H9 (cell line): ENCODE data around the gene MMP25. TPM values are rescaled to one million over a fixed set of nuclear protein-coding genes. Genes with fewer than 3 reads are reported as not detected.

Source experiments
- DNase-seq: peaks from one replicate; pipeline ENCODE4 v3.0.0-alpha.2; 2017
- H2AFZ ChIP-seq: one replicate; pipeline ENCODE4 v1.6.1; 2013; ENCODE audit warnings: mild to moderate bottlenecking, low read length, control low read depth, moderate library complexity
- H2AK5ac ChIP-seq: 2 replicates; pipeline ENCODE4 v1.6.1; 2013; ENCODE audit warnings: low read length, control low read depth, mixed read lengths; ENCODE audit not compliant: insufficient read length
- H2BK120ac ChIP-seq: one replicate; pipeline ENCODE4 v1.6.1; 2013; ENCODE audit warnings: low read depth, mild to moderate bottlenecking, low read length, control low read depth, inconsistent platforms; ENCODE audit not compliant: poor library complexity, severe bottlenecking
- H2BK12ac ChIP-seq: 2 replicates; pipeline ENCODE4 v1.6.1; 2013; ENCODE audit warnings: low read length, control low read depth, mixed read lengths, low read depth; ENCODE audit not compliant: insufficient read length
- H2BK15ac ChIP-seq: 2 replicates; pipeline ENCODE4 v1.6.1; 2013; ENCODE audit warnings: low read depth, low read length, control low read depth
- H2BK20ac ChIP-seq: one replicate; pipeline ENCODE4 v1.6.1; 2013; ENCODE audit warnings: low read depth, mild to moderate bottlenecking, low read length, control low read depth, inconsistent platforms; ENCODE audit not compliant: poor library complexity, severe bottlenecking
- H2BK5ac ChIP-seq: 2 replicates; pipeline ENCODE4 v1.6.1; 2013; ENCODE audit warnings: low read length, control low read depth, mixed read lengths; ENCODE audit not compliant: insufficient read length
- H3K14ac ChIP-seq: 2 replicates; pipeline ENCODE4 v1.6.1; 2013; ENCODE audit warnings: low read length, control low read depth; ENCODE audit not compliant: insufficient read depth
- H3K18ac ChIP-seq: 2 replicates; pipeline ENCODE4 v1.6.1; 2013; ENCODE audit warnings: low read depth, mild to moderate bottlenecking, mixed read lengths, low read length, control low read depth; ENCODE audit not compliant: insufficient read length
- H3K23ac ChIP-seq: 2 replicates; pipeline ENCODE4 v1.6.1; 2013; ENCODE audit warnings: low read length, control low read depth, mixed read lengths, low read depth; ENCODE audit not compliant: insufficient read length
- H3K23me2 ChIP-seq: 2 replicates; pipeline ENCODE4 v1.6.1; 2013; ENCODE audit warnings: low read depth, mild to moderate bottlenecking, mixed read lengths, low read length, control low read depth; ENCODE audit not compliant: insufficient read length, poor library complexity, severe bottlenecking
- H3K27ac ChIP-seq: 2 replicates; pipeline ENCODE4 v1.5.1; 2013; ENCODE audit warnings: low read length, control low read depth, mixed read lengths, low read depth; ENCODE audit not compliant: insufficient read length
- H3K27me3 ChIP-seq: 2 replicates; pipeline ENCODE4 v1.6.1; 2013; ENCODE audit warnings: low read length, control low read depth, inconsistent platforms; ENCODE audit not compliant: insufficient read depth
- H3K4ac ChIP-seq: 2 replicates; pipeline ENCODE4 v1.6.1; 2013; ENCODE audit warnings: low read depth, mild to moderate bottlenecking, control low read depth, inconsistent platforms, low read length, moderate library complexity
- H3K4me1 ChIP-seq: 2 replicates; pipeline ENCODE4 v1.6.1; 2013; ENCODE audit warnings: low read length, control low read depth, inconsistent platforms; ENCODE audit not compliant: insufficient read depth
- H3K4me2 ChIP-seq: 2 replicates; pipeline ENCODE4 v1.6.1; 2013; ENCODE audit warnings: low read length, control low read depth, mixed read lengths; ENCODE audit not compliant: insufficient read length, insufficient read depth
- H3K56ac ChIP-seq: 2 replicates; pipeline ENCODE4 v1.6.1; 2013; ENCODE audit warnings: low read depth, mild to moderate bottlenecking, mixed read lengths, low read length, control low read depth; ENCODE audit not compliant: insufficient read length
- H3K79me1 ChIP-seq: 2 replicates; pipeline ENCODE4 v1.6.1; 2013; ENCODE audit warnings: low read depth, mild to moderate bottlenecking, moderate library complexity, low read length, control low read depth, inconsistent platforms; ENCODE audit not compliant: insufficient read depth, poor library complexity, severe bottlenecking
- H3K79me2 ChIP-seq: 2 replicates; pipeline ENCODE4 v1.6.1; 2013; ENCODE audit warnings: low read length, control low read depth, inconsistent platforms; ENCODE audit not compliant: insufficient read depth
- H3K9ac ChIP-seq: 2 replicates; pipeline ENCODE4 v1.6.1; 2013; ENCODE audit warnings: low read length, control low read depth, mixed read lengths; ENCODE audit not compliant: insufficient read length; ENCODE audit errors: extremely low read depth
- H3K9me3 ChIP-seq: one replicate; pipeline ENCODE4 v1.6.1; 2013; ENCODE audit warnings: low read depth, low read length, inconsistent platforms; ENCODE audit not compliant: control insufficient read depth
- H3T11ph ChIP-seq: one replicate; pipeline ENCODE4 v1.6.1; 2013; ENCODE audit warnings: mild to moderate bottlenecking, low read length, control low read depth, inconsistent platforms
- H4K20me1 ChIP-seq: one replicate; pipeline ENCODE4 v1.6.1; 2013; ENCODE audit not compliant: control insufficient read depth, insufficient read length, insufficient read depth
- H4K5ac ChIP-seq: 2 replicates; pipeline ENCODE4 v1.6.1; 2013; ENCODE audit warnings: low read depth, mild to moderate bottlenecking, mixed read lengths, low read length, control low read depth; ENCODE audit not compliant: insufficient read length
- H4K8ac ChIP-seq: replicated peaks from 2 replicates; pipeline ENCODE4 v1.6.1; 2013; ENCODE audit warnings: low read length, control low read depth, mixed read lengths, low read depth; ENCODE audit not compliant: insufficient read length
- H4K91ac ChIP-seq: 2 replicates; pipeline ENCODE4 v1.6.1; 2013; ENCODE audit warnings: low read depth, mild to moderate bottlenecking, moderate library complexity, mixed read lengths, low read length, control low read depth; ENCODE audit not compliant: insufficient read length
- H3K27ac Mint-ChIP-seq, 3 experiments: 2 replicates in 2 of 3; 3 replicates in 1 of 3; pipeline ENCODE4 v1.8.0; 2020 to 2021; ENCODE audit warnings: mixed read lengths in 3 of 3, mild to moderate bottlenecking in 1 of 3, moderate library complexity in 1 of 3
- H3K27me3 Mint-ChIP-seq: 2 replicates; pipeline ENCODE4 v1.8.0; 2021; ENCODE audit warnings: low read depth, mild to moderate bottlenecking, moderate library complexity, mixed read lengths
- H3K36me3 Mint-ChIP-seq, 3 experiments: 2 replicates in 2 of 3; 3 replicates in 1 of 3; pipeline ENCODE4 v1.8.0; 2020 to 2021; ENCODE audit warnings: low read depth in 3 of 3, mixed read lengths in 3 of 3; ENCODE audit not compliant: insufficient read depth in 1 of 3
- H3K4me1 Mint-ChIP-seq, 2 experiments: 2 replicates each; pipeline ENCODE4 v1.8.0; 2020; ENCODE audit warnings: mixed read lengths in 2 of 2
- H3K4me3 Mint-ChIP-seq, 2 experiments: 2 replicates in 1 of 2; 3 replicates in 1 of 2; pipeline ENCODE4 v1.8.0; 2020 to 2021; ENCODE audit warnings: mild to moderate bottlenecking in 2 of 2, mixed read lengths in 2 of 2, moderate library complexity in 1 of 2
- H3K9me3 Mint-ChIP-seq, 2 experiments: 2 replicates in 1 of 2; 3 replicates in 1 of 2; pipeline ENCODE4 v1.8.0; 2020; ENCODE audit warnings: mild to moderate bottlenecking in 2 of 2, mixed read lengths in 2 of 2, moderate library complexity in 1 of 2
- CTCF ChIP-seq: fragments of 200-600 bp; sonication (generic); conservative IDR thresholded peaks from 3 replicates; pipeline ENCODE4 v1.8.0; 2021; ENCODE audit warnings: antibody characterized with exemption, mild to moderate bottlenecking
- WGBS: extraction: QIAGEN DNeasy Blood & Tissue Kit; methylation state at CpG from one replicate; pipeline ENCODE4 v1.1.7; 2013; ENCODE audit warnings: missing lambda C conversion rate, low lambda C conversion rate, mixed read lengths; ENCODE audit not compliant: insufficient read length; ENCODE audit errors: extremely low coverage; 5-methylcytosine and 5-hydroxymethylcytosine counted together
- total RNA-seq: library from RNA; stranded (reverse); gene quantifications from 2 replicates; pipeline ENCODE4 v1.2.1, GENCODE V29; 2021

MMP25 gene
- total RNA-seq, 1 experiment from 2014 or later, result 13.5 TPM

- Histone ChIP-seq H3K4me1 (no peaks in the 10 kb centered on the region), H4K8ac (no peak overlapping the region), H3K14ac (no peak overlapping the region; the same call in 1 of the 2 replicates), H3K79me1 (no peaks in the 10 kb centered on the region), H4K5ac (no peak overlapping the region), H2BK15ac (no peak overlapping the region), H3K56ac (no peak overlapping the region), H2BK12ac (no peak overlapping the region), H3K9ac (no peak overlapping the region), H3K9me3 (no peaks in the 10 kb centered on the region), H4K91ac (no peak overlapping the region), H3K23ac (no peak overlapping the region), H3K4me2 (peak overlapping the region; percentile 87), H3T11ph (no peak overlapping the region), H4K20me1 (no peaks in the 10 kb centered on the region), H2BK20ac (no peak overlapping the region), H3K4ac (no peak overlapping the region), H3K27ac (no peak overlapping the region), H3K79me2 (no peaks in the 10 kb centered on the region), H3K18ac (no peak overlapping the region), H2BK5ac (no peak overlapping the region), H3K27me3 (no peaks in the 10 kb centered on the region), H2AK5ac (no peak overlapping the region), H2AFZ (no peak overlapping the region), H2BK120ac (no peak overlapping the region), H3K23me2 (peaks cover 20% of the 10 kb centered on the region)
- no CpG with 5 or more reads among the region's 54 CpGs for WGBS
- no peak for DNase-seq
- H3K4me1 Mint-ChIP-seq, result peaks cover 8 to 17% of the 10 kb centered on the region in 2 experiments
- H3K27ac Mint-ChIP-seq, result no peak overlapping the region
- H3K36me3 Mint-ChIP-seq, result peaks cover 9 to 25% (median 22%) of the 10 kb centered on the region in 3 experiments
- peak overlapping the region; percentile 79 to 90 for H3K4me3 Mint-ChIP-seq
- no peak for TF ChIP-seq CTCF
- H3K9me3 Mint-ChIP-seq, result peaks cover 0 to 3% of the 10 kb centered on the region in 2 experiments; a peak in 2 of 5 replicates
- peaks cover 69% of the 10 kb centered on the region for H3K27me3 Mint-ChIP-seq
Measured at GRCh38 chr16:3046641-3047386, 453 bp downstream of the MMP25 start.
